ENCODE measurements around the gene ZSWIM9.

GRCh38 chr19:48121909-48122371 lies 48.5 kb upstream of the ZSWIM9 start:
- TF ChIP-seq CTCF (conservative IDR thresholded peaks at IDR 0.05 in 1 of 2, IDR thresholded peaks at IDR 0.05 in 1 of 2; ENCODE audit: low read depth in 1 of 2, low read length in 2 of 2): no peak
- TF ChIP-seq EZH2 (IDR thresholded peaks at IDR 0.05; ENCODE audit: low read length, missing control alignments): no peak

Data from fibroblast of lung (primary cell).